ENCODE measurements around the gene CFP. TPM values are rescaled to one million over a fixed set of nuclear protein-coding genes. Genes with fewer than 3 reads are reported as not detected.
A peak's percentile ranks its signal among the peaks of the same experiment; 100 is the strongest.
"Not testable (repeated sequence)": the region's sequence is repeated elsewhere in the genome, so short reads cannot be mapped to it uniquely, and the experiment has no call there.

CFP gene
- total RNA-seq, 1 donor from 2014 or later: 3.0 TPM

DNA sequence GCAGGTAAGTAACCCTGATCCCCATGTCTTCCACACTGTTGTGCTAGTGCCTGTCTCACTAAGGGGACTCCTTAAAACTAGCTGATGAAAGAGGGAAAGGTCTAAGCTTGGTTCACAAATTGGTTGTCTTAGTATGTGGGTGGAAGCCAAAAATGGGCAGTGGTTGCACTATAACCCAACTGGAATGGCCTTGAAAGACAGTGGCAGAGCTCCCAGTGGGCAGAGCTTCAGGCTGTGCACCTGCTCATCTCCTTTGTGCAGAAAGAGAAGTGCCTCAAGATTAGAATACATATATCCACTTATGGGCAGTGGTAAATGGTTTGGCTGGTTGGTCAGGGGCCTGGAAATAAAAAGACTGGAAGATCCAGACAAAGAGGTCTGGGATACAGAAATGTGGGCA lies 17.3 kb downstream of the CFP start:
- H3K4me3 Mint-ChIP-seq (ENCODE audit: low read depth): no peak overlapping the region

DNA sequence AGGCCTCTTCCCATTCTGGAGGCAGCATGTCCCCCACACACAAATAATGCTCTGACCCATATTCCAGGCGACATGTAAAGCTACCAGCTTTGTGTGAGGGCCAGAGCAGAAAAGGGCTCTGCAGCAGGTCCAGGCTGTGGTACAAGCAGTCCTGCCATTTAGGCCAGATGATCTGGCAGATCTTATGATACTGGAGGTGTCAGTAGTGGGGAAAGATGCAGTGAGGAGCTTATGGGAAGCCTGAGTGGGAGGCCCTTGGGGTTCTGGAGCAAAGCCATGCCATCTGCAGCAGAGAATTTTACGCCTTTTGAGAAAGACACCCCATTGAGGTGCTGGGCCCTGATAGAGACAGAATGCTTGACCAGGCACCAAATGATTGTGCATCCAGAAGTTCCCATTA lies 17.8 kb downstream of the CFP start:
- Mint-ChIP-seq H3K36me3 (ENCODE audit: low read depth) (no peaks in the 10 kb centered on the region), H3K4me1 (ENCODE audit: low read depth) (peaks cover 2% of the 10 kb centered on the region), H3K27me3 (ENCODE audit: low read depth) (peaks cover 10% of the 10 kb centered on the region), H3K4me3 (ENCODE audit: low read depth) (no peak overlapping the region), H3K27ac (no peak overlapping the region), H3K9me3 (no peaks in the 10 kb centered on the region)
- intact Hi-C loops (cut with micrococcal nuclease): no loop called here
- DNase-seq (ENCODE audit: low spot score): no peak

More for the DNA sequence above, 17.3 kb downstream of the CFP start:
- no peaks in the 10 kb centered on the region for H3K36me3 Mint-ChIP-seq (ENCODE audit: low read depth)
- DNase-seq (ENCODE audit: low spot score): no peak
- H3K9me3 Mint-ChIP-seq: no peaks in the 10 kb centered on the region
- intact Hi-C loops (cut with micrococcal nuclease): no loop called here
- H3K27me3 Mint-ChIP-seq (ENCODE audit: low read depth): peaks cover 13% of the 10 kb centered on the region
- no peak overlapping the region for H3K27ac Mint-ChIP-seq
- peaks cover 2% of the 10 kb centered on the region for H3K4me1 Mint-ChIP-seq (ENCODE audit: low read depth)

DNA sequence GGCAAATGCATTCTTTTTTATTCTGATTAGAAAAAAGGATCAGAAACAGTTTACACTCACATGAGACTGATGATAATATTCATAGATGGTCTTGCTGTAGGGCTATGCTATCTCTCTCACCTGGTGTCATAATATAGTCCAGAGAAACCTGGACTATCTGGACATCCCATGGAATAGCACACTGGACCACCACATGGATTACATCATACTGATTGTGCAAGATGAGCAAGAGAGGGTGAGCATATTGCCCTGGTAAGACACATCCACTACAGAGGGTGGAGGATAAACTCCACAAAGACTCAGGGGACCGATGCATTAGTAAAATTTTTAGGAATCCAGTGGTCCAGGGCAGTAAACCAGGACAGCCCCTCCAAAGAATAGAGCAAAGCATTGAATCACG lies 18.2 kb downstream of the CFP start:
- Mint-ChIP-seq H3K27ac (no peak overlapping the region), H3K27me3 (ENCODE audit: low read depth) (peaks cover 6% of the 10 kb centered on the region), H3K36me3 (ENCODE audit: low read depth) (no peaks in the 10 kb centered on the region), H3K4me1 (ENCODE audit: low read depth) (peaks cover 2% of the 10 kb centered on the region), H3K4me3 (ENCODE audit: low read depth) (no peak overlapping the region), H3K9me3 (no peaks in the 10 kb centered on the region)
- no peak for DNase-seq (ENCODE audit: low spot score)
- intact Hi-C loops (cut with micrococcal nuclease): no loop called here

GRCh38 chrX:47610511-47610910 lies 19.2 kb downstream of the CFP start:
- intact Hi-C loops (cut with micrococcal nuclease): no loop called here
- H3K4me1 Mint-ChIP-seq (ENCODE audit: low read depth): peaks cover 2% of the 10 kb centered on the region
- H3K9me3 Mint-ChIP-seq: no peaks in the 10 kb centered on the region
- H3K4me3 Mint-ChIP-seq (ENCODE audit: low read depth): no peak overlapping the region
- DNase-seq (ENCODE audit: low spot score): no peak
- no peaks in the 10 kb centered on the region for H3K27me3 Mint-ChIP-seq (ENCODE audit: low read depth)
- no peaks in the 10 kb centered on the region for H3K36me3 Mint-ChIP-seq (ENCODE audit: low read depth)
- no peak overlapping the region for H3K27ac Mint-ChIP-seq

- no peak for DNase-seq (ENCODE audit: low spot score)
- intact Hi-C loops (cut with micrococcal nuclease): no loop called here
- Mint-ChIP-seq H3K27ac (peak overlapping the region; percentile 49), H3K36me3 (ENCODE audit: low read depth) (no peaks in the 10 kb centered on the region), H3K27me3 (ENCODE audit: low read depth) (no peaks in the 10 kb centered on the region), H3K9me3 (no peaks in the 10 kb centered on the region), H3K4me1 (ENCODE audit: low read depth) (peaks cover 2% of the 10 kb centered on the region), H3K4me3 (ENCODE audit: low read depth) (no peak overlapping the region)
These were observed 21.5 kb downstream of the CFP start for GRCh38 chrX:47608130-47608810.

DNA sequence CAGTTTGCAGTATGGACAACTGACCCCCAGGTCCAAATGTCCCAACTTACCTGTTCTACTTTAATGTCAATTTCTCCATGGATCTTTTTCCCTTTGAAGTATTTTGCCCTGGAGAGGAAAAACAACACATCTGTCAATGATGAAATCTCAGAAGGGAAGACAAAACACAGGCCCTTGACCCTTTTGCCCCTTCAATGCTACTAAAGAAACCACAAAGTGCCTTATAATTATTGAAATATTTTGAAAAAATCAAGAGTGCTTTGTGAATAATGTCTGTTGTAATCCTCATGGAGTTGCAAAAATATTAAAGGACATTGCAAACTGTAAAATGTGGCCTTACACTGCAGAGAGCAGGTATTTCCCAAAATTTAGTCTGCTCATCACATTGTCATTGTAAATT lies 22.6 kb downstream of the CFP start:
- H3K27me3 Mint-ChIP-seq (ENCODE audit: low read depth): no peaks in the 10 kb centered on the region
- H3K36me3 Mint-ChIP-seq (ENCODE audit: low read depth): no peaks in the 10 kb centered on the region
- H3K4me1 Mint-ChIP-seq (ENCODE audit: low read depth): peaks cover 2% of the 10 kb centered on the region
- intact Hi-C loops (cut with micrococcal nuclease): no loop called here
- no peak for DNase-seq (ENCODE audit: low spot score)
- H3K4me3 Mint-ChIP-seq (ENCODE audit: low read depth): no peak overlapping the region
- no peaks in the 10 kb centered on the region for H3K9me3 Mint-ChIP-seq
- no peak overlapping the region for H3K27ac Mint-ChIP-seq

GRCh38 chrX:47605024-47605423 lies 24.7 kb downstream of the CFP start:
- H3K9me3 Mint-ChIP-seq: no peaks in the 10 kb centered on the region
- no peaks in the 10 kb centered on the region for H3K36me3 Mint-ChIP-seq (ENCODE audit: low read depth)
- intact Hi-C loops (cut with micrococcal nuclease): no loop called here
- no peak overlapping the region for H3K4me3 Mint-ChIP-seq (ENCODE audit: low read depth)
- DNase-seq (ENCODE audit: low spot score): no peak
- peaks cover 3% of the 10 kb centered on the region for H3K27me3 Mint-ChIP-seq (ENCODE audit: low read depth)
- no peak overlapping the region for H3K27ac Mint-ChIP-seq
- peaks cover 2% of the 10 kb centered on the region for H3K4me1 Mint-ChIP-seq (ENCODE audit: low read depth)

GRCh38 chrX:47603125-47603524 lies 26.6 kb downstream of the CFP start:
- H3K27ac Mint-ChIP-seq; H3K4me3 Mint-ChIP-seq (ENCODE audit: low read depth); H3K4me1 Mint-ChIP-seq (ENCODE audit: low read depth); H3K9me3 Mint-ChIP-seq; intact Hi-C loops (cut with micrococcal nuclease); H3K27me3 Mint-ChIP-seq (ENCODE audit: low read depth); DNase-seq (ENCODE audit: low spot score); H3K36me3 Mint-ChIP-seq (ENCODE audit: low read depth): not testable (repeated sequence)

DNA sequence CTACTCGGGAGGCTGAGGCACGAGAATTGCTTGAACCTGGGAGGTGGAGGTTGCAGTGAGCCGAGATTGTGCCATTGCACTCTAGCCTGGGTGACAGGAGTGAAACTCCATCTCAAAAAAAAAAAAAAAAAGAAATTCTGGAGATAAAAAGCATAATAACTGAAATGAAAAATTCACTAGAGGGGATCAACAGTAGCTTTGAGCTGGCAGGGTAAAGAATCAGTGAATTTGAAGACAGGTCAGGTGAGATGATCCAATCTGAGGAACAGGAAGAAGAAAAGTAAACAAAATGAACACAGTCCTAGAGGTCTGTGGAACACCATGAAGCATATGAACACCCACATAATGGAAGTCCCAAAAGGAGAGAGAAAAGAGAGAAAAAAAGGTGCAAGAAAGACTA lies 32.5 kb downstream of the CFP start:
- peaks cover 15% of the 10 kb centered on the region for H3K9me3 Mint-ChIP-seq
- peaks cover 3% of the 10 kb centered on the region for H3K27me3 Mint-ChIP-seq (ENCODE audit: low read depth)
- no peak overlapping the region for H3K27ac Mint-ChIP-seq
- no peak overlapping the region for H3K4me3 Mint-ChIP-seq (ENCODE audit: low read depth)
- intact Hi-C loops (cut with micrococcal nuclease): no loop called here
- peaks cover 9% of the 10 kb centered on the region for H3K36me3 Mint-ChIP-seq (ENCODE audit: low read depth)
- no peak for DNase-seq (ENCODE audit: low spot score)
- peaks cover 9% of the 10 kb centered on the region for H3K4me1 Mint-ChIP-seq (ENCODE audit: low read depth)

- intact Hi-C loops (cut with micrococcal nuclease): no loop called here
- Mint-ChIP-seq H3K9me3 (peaks cover 15% of the 10 kb centered on the region), H3K4me3 (ENCODE audit: low read depth) (no peak overlapping the region), H3K27me3 (ENCODE audit: low read depth) (peaks cover 3% of the 10 kb centered on the region), H3K36me3 (ENCODE audit: low read depth) (peaks cover 9% of the 10 kb centered on the region), H3K4me1 (ENCODE audit: low read depth) (peaks cover 9% of the 10 kb centered on the region), H3K27ac (no peak overlapping the region)
- no peak for DNase-seq (ENCODE audit: low spot score)
These were observed 33.5 kb downstream of the CFP start for GRCh38 chrX:47596256-47596655.

DNA sequence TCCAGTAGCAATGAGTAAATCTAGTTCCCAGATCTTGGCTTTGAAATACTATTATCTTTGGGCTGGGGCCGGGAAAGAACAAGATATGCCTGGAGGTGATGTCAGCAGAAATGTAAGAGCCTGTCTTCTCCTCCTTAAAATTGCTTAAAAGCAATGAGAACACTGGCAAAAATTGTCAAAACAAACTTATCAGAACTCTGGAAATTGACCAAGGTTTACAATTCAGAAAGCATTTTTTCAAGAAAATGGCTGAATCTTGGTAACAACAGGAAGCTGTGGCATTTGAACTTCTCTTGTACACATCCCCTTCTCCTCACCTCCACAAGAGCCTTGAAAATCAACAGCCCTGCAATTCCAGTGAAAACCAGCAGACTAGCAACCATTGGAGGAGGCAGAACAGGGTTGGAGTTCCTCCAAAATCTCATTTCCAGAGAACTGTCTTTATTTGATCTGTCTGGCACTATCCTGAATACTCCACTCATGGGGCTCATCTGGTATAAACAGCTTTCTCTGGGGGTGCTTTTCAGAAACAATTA lies 33.9 kb downstream of the CFP start:
- Mint-ChIP-seq H3K4me1 (ENCODE audit: low read depth) (peaks cover 9% of the 10 kb centered on the region), H3K36me3 (ENCODE audit: low read depth) (peaks cover 9% of the 10 kb centered on the region), H3K27ac (no peak overlapping the region), H3K27me3 (ENCODE audit: low read depth) (peaks cover 2% of the 10 kb centered on the region), H3K9me3 (peaks cover 15% of the 10 kb centered on the region), H3K4me3 (ENCODE audit: low read depth) (no peak overlapping the region)
- no peak for DNase-seq (ENCODE audit: low spot score)
- intact Hi-C loops (cut with micrococcal nuclease): no loop called here

DNA sequence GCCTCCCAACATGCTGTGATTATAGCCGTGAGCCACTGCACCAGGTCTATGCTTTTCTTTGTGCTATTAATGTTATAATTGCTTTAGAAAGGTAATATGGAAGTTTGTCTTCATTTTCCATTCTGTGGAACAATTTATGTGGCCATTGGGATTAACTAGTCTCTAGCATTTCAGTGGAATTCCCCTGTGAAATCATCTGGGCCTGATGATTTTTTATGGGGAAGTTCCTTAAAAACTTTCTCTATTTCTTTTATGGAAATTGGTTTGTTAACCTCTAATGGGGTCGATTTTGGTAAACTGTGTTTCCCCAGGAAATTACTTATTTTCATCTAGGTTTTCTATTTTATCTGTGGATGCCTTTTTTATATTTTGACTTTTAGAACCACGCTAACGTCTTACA lies 36.2 kb downstream of the CFP start:
- no peak overlapping the region for H3K4me3 Mint-ChIP-seq (ENCODE audit: low read depth)
- no peaks in the 10 kb centered on the region for H3K27me3 Mint-ChIP-seq (ENCODE audit: low read depth)
- intact Hi-C loops (cut with micrococcal nuclease): no loop called here
- no peak overlapping the region for H3K27ac Mint-ChIP-seq
- H3K4me1 Mint-ChIP-seq (ENCODE audit: low read depth): peaks cover 9% of the 10 kb centered on the region
- peaks cover 9% of the 10 kb centered on the region for H3K36me3 Mint-ChIP-seq (ENCODE audit: low read depth)
- no peak for DNase-seq (ENCODE audit: low spot score)
- peaks cover 15% of the 10 kb centered on the region for H3K9me3 Mint-ChIP-seq

- Mint-ChIP-seq H3K27me3 (ENCODE audit: low read depth) (no peaks in the 10 kb centered on the region), H3K4me3 (ENCODE audit: low read depth) (no peak overlapping the region), H3K9me3 (no peaks in the 10 kb centered on the region), H3K27ac (no peak overlapping the region), H3K4me1 (ENCODE audit: low read depth) (peaks cover 4% of the 10 kb centered on the region), H3K36me3 (ENCODE audit: low read depth) (peaks cover under 1% of the 10 kb centered on the region)
- intact Hi-C loops (cut with micrococcal nuclease): no loop called here
- no peak for DNase-seq (ENCODE audit: low spot score)
These were observed 38.7 kb downstream of the CFP start for GRCh38 chrX:47590984-47591383.

All from activated T-helper 2 cell treated with anti-CD3 and anti-CD28 coated beads, Interferon-gamma antibody, Interleukin-2, Interleukin-4, amounts not matched to agents 10 μg/mL and 5 μg/mL and 100 μg/mL, durations not matched to agents 14 hours and 24 hours and 36 hours (primary cell).